GM18873 (cell line): ENCODE results near the gene UNC5C.

Source experiments
- ATAC-seq: cut with Tn5 transposase; IDR thresholded peaks from one replicate; pipeline ENCODE4 v1.9.1; 2021; ENCODE audit warnings: mild to moderate bottlenecking, moderate library complexity, moderate number of reproducible peaks; ENCODE audit not compliant: unreplicated experiment, low FRiP score

Gene UNC5C

DNA sequence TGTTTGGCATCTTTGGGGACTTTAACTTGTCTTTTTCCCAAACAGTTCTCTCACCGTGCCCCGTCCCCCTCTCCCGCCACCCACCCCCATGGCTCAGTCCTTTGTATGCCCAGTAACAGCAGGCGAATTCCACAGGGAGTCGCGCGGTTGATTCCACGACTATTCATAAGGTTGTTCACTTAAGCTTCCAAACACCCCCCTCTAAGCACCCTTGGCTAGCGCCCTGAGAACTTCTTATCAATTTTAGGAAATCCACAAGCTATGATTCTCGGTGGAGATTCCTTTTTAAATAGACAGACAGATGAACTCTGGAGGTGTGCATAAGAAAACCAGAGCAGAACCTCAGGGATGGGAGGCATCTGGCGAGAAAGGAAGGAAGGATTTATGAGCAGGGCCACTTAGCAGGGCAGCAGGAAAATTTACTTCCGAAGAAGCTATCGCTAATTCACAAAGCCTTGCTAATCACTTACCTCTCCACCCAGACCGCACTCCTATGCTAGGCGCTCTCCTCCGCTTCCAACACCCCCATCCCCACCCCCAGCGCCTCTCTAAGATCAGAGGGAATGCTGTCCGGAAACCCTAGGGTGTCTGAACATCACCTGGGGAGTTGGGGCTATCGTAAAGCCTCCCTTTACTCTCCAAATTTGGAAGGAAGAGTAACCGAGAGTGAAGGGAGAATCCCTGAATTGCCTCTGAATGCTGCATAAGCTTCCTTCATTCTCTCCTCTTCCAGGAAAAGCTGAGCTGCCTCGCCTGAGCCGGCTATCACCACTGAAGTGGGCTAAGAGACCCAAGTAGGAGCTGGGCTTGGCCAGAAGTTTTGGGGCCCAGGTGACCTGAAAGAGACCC is 1.7 kb downstream of the UNC5C start:
- ATAC-seq, result no peak

DNA sequence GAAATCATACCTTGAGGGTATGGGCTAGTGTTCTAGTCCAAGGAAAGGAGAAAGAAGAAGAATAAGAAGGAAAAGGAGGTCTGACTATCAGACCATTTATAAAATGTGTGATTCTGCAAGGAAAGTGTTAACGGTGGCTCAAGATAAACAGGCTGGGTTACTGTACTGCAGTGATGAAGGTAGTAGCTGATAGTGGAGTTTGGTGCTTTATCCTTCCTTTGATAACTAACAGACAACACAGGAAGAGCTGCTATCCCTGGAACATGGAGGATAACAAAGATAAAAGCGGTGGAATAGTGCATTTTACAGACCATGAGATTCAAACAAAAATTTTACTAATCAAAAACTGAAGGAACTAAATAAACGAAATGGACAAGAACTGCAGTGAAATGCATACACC is 2.6 kb downstream of the UNC5C start:
- ATAC-seq, result no peak

GRCh38 chr4:95545546-95545945 is 3.2 kb downstream of the UNC5C start:
- ATAC-seq, result no peak

- ATAC-seq, result no peak
Observed at GRCh38 chr4:95544113-95545103, 4.4 kb downstream of the UNC5C start.

DNA sequence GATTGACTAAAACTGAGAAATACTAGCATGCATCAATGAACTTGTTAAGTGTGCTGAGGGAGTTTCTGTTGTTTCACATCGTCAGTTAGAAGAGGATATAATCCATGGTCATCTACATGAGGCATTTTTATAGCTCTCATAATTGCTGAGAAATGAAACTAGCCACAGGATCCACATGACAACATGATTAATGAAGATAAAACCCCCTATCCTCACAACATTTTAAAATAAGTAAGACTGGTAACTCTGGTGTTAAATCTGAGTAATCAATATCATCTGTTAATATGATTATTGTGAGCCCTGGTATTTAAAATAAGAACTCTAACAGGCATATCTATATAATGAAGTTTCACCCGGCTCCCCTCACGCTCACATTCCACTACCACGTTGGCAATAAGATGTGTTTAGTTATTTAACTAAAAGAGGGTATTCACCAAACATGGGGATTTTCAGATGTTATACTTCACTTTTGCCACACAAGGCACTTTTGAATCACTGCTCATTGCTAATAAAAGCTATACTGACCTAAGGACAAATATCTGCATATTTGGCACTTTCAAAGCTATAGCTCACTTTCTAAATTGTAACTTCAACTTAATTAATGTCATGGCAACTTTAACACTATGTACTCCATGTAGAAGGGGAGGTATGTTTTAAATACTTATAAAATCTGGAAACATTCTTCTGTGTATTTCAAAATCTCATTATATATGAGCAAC is 6.7 kb downstream of the UNC5C start:
- no peak for ATAC-seq

DNA sequence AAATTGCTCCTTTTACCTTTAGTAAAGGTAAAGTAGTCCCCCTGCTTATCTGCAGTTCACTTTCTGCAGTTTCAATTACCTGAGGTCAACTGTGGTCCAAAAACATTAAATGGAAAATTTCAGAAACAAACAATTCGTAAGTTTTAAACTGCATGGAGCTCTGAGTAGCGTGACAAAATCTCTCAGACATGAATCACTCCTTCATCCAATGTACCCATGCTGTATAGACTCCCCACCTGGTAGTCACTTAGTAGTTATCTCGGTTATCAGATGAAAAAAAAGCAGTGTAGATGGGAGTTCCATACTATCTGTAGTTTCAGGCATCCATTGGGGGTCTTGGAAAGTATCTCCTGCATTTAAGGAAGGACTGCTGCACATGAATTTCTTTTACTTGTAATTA is 7.7 kb downstream of the UNC5C start:
- no peak for ATAC-seq

- no peak for ATAC-seq
Observed at GRCh38 chr4:95540227-95540626, 8.5 kb downstream of the UNC5C start.

DNA sequence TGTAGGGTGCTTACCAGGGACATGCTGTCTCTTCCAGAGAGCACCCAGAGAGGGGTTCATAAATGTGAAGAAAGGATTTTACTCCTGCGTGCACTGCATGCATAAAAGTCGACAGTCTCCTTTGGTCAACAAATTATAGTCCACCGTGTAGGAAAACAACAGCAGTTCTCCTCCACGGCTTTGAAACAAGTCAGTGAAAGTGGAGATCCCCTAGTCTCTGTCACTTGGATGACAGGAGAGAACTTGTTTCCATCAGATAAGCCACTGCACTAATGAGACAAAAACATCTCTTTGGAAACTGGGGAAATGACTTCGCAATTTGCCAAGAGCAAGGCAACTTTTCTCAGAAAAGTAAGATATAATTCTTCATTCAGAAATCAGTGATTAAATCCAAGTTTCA is 9.7 kb downstream of the UNC5C start:
- no peak for ATAC-seq

DNA sequence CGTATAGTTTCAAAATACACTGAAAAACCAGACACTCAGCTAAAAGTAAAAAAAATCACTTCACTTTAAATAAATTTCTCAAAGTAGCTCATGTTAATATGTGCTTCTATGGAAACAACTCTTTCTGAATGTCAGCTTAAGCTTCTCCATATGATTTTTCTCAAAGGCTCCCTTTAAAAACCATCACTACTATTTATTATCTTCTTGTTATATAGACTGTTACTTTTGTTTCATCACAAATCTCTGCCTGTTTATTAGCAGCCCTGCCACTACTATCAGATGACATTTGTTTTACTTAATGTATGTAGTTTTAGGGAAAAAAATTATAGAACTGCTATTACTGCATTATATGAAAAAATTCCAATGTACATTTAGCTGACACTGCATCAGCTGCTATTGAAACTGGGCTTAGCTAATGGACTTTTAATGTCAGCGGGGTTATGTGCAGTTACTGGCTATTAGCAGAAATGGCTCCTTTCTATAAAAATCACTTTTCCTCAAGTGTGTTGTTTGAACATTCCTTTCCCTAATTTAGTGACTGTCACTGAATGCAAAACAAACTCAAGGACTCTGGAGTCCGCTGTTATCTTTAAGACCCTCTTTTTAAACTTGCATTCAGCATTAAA is 10.8 kb downstream of the UNC5C start:
- no peak for ATAC-seq

DNA sequence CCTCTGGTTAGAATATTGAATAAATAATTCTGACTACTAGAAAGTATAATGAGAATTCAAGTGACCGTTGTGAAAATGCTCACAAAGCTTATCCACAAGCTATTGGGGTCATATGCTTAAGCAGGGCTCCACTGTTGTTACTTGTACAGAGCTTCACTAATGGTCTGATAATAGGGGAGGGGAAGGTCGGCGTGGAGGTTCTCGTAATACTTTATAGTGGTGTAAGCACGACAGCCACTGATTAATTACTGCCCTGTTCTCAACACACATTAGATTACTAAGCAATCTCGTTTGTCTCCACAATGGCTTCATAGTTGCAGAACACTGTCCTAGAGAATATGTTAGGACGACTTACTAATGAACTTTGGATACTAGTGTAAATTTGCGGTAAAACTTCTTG is 11.6 kb downstream of the UNC5C start:
- no peak for ATAC-seq

DNA sequence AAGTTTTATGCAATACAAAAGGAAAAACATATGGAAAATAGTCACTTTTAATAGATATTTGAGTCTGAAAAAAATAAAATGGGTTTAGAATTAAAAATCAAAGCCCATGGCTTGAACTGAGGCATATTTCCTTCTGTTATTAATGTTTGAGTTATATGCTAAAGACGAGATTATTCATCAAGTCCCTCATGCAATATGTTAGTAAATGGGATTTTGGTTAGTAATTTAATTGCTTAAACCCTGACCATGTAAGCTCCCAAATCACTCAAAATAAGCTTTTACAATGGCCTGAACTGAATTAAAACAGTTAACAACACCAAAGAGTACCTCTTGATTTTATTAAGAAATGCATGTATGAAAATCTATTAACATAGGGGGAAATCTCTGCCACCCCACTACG is 12.1 kb downstream of the UNC5C start:
- ATAC-seq, result no peak

DNA sequence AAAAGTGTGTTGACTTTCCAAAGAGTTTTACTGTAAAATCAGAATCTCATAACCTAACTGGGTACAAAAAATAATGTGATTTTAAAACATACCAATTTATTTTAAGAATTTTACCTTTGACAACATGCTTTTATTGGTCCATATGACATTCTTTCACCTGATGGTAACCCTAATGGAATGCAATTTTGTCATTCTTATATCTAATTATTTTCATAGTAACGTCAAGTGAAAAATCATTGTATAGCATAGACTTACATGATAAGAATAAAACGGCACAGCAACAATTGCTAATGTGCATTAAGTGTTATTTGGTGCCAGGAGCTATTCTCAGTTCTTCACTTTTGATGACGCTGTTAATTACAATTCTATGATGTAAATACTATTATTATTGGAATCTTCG is 13.6 kb downstream of the UNC5C start:
- no peak for ATAC-seq

GRCh38 chr4:95534032-95534431 is 14.7 kb downstream of the UNC5C start:
- no peak for ATAC-seq

DNA sequence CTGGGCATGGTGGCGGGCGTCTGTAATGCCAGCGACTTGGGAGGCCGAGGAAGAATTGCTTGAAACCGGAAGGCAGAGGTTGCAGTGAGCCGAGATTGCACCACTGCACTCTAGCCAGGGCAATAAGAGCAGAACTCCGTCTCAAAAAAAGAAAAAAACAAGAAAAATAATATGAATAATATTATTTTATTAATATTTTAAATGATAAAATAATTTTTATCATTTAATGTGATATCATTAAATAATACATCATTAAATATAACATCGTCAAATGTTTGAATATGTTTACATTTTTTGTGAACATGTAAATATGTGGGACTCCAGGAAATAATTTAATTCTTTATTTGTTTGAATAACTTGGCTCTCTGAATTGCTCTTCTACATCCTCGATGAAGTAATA is 15.5 kb downstream of the UNC5C start:
- ATAC-seq, result no peak

GRCh38 chr4:95532305-95532704 is 16.5 kb downstream of the UNC5C start:
- no peak for ATAC-seq

GRCh38 chr4:95531141-95531540 is 17.6 kb downstream of the UNC5C start:
- no peak for ATAC-seq

DNA sequence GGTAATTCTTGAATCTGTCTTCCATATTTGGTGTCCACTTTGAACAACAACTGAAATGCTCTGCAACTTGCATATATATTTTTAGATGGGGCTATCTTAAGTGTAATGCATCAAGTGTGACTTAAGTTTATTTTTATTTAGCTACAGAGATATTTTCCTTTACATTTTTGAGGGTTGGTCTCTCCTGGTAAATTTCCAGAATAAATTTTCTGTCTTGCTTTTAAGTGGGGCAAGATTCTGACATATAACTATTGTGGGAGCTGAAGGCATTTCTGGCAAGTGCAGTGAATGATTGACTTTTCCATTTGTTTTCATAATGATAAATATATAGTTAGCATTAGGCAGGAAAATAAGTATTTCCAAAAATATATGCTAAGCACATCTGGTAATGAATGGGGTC is 18.8 kb downstream of the UNC5C start:
- no peak for ATAC-seq

GRCh38 chr4:95528388-95528948 is 20.3 kb downstream of the UNC5C start:
- no peak for ATAC-seq

- no peak for ATAC-seq
Observed at GRCh38 chr4:95526075-95526474, 22.7 kb downstream of the UNC5C start.

DNA sequence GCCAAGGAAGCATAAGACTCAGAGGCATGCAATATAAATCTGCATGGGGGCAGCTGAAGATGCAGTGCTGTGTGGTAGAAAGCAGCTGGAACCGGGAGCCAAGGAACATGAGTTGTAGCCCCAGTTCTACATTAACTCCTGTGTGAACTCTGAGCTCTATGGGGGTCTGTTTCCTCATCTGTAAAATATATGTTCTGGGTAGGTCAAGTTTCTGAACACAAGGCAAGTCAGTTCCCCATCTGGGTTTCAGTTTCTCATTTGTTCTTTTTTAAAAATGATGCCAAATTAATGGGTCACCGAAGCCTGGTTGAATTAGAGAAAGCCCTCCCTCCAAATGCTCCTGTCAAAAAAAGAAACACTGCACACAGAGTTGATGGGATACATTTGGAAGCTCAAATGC is 24.0 kb downstream of the UNC5C start:
- ATAC-seq, result no peak
